ENCODE results near the gene TNFAIP2. TPM values are rescaled to one million over a fixed set of nuclear protein-coding genes. Genes with fewer than 3 reads are reported as not detected.

TNFAIP2 gene
- total RNA-seq, 2 experiments from 2014 or later, result 0.50 to 0.56 TPM

DNA sequence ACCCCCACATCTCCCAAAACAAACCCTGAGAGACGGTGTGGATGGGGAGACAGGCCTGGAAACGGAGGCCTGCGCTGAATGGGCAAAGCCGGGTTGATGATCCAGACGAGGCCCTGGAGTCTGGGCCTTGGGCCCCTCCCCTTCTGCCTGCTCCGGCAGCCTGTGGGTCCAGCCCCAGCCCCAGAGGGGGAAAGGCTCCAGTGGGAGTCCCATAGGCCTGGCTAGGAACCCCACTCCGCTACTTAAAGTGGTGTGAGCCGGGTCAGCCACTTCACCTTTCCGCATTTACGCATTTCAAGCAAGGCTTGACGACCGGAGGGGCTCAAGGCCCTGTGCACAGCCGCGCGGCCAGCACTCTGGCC is 695 bp upstream of the TNFAIP2 start:
- peaks cover 2% of the 10 kb centered on the region for H3K4me1 Mint-ChIP-seq (ENCODE audit: low read depth)
- H3K4me3 Mint-ChIP-seq, result no peak overlapping the region
- ChIA-PET CTCF (no interaction called here), POLR2A (no interaction called here)
- H3K36me3 Mint-ChIP-seq, result no peaks in the 10 kb centered on the region
- peaks cover 21% of the 10 kb centered on the region for H3K27me3 Mint-ChIP-seq
- no peak for DNase-seq
- no peaks in the 10 kb centered on the region for H3K9me3 Mint-ChIP-seq
- intact Hi-C loops (cut with micrococcal nuclease), result no loop called here
- H3K27ac Mint-ChIP-seq, result no peak overlapping the region

DNA sequence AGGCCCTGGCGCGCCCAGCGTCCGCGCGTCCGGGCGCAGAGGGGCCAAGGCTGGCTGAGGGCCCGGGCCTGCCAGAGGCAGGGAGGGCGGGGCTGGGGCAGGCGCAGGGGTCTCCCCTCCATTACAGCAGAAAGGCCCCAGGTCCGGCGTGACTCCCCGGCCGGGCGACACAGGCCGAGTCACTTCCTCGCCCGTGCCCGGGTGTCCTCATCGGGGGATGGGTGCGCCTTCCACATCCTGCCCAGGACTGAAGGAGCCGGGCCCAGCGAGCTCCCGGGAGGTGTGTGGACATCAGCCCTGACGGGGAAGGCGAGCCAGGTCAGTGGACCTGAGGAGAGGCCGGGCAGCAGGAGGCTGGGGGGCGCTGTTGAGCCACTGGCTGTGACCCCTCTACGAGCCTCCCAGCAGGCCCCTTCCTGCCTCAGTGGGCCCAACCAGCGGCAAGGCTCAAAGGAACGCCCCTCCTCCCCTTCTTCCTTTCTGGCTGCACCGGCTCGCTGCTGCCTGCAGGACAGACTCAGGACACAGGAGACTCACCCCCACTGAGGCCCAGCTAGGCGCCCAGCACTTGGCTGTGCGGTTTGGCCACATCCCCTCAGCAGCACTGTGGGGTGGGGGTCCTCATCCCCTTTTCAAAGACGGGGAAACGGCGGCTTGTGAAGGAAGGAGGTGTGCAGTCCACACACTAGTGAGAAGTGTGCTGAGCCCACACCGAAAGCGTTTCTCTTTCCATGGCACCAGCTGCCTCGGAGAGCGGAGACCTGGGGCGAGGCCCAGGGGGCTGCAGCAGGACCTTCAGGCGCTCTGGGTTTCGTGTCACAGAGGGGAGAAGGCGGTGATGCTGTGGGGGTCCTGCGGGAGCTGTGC is 606 bp downstream of the TNFAIP2 start:
- Mint-ChIP-seq H3K9me3 (no peaks in the 10 kb centered on the region), H3K4me3 (no peak overlapping the region), H3K27me3 (peaks cover 21% of the 10 kb centered on the region), H3K4me1 (ENCODE audit: low read depth) (peaks cover 2% of the 10 kb centered on the region), H3K36me3 (no peaks in the 10 kb centered on the region), H3K27ac (no peak overlapping the region)
- POLR2A ChIA-PET, result no interaction called here
- CTCF ChIA-PET, result interaction anchor here (1.0 kb wide), 1 partner anchor 430 kb away, joined by 3 read pairs; no protein-coding TSS in a partner anchor
- no peak for DNase-seq
- intact Hi-C loops (cut with micrococcal nuclease), result no loop called here

DNA sequence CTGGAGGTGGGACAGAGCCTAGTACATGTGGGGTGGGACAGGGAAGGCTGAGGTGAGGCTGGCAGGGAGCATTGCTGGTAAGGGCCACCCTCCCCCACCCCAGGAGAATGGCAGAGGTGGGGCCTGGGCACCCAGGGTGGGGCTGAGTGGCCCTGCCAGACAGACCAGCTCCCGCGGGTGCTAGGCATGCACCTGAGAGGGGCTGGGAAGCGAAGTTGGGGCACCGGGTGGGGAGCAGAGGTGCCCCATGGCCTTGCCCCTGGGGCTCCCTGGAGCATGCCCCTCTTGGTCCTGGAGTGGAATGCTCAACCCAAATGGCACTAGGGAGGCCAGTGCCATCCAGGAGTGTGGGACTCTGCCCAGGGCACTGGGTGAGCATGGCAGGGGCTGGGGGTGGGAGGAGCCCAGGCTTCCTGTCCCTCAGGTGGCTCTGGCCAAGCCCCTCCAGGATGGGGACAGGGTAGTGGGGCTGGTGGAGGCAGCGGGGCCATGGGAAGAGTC is 1.3 kb downstream of the TNFAIP2 start:
- ChIA-PET CTCF (no interaction called here), POLR2A (no interaction called here)
- no peaks in the 10 kb centered on the region for H3K9me3 Mint-ChIP-seq
- intact Hi-C loops (cut with micrococcal nuclease), result no loop called here
- no peak for DNase-seq
- peaks cover 2% of the 10 kb centered on the region for H3K4me1 Mint-ChIP-seq (ENCODE audit: low read depth)
- no peaks in the 10 kb centered on the region for H3K36me3 Mint-ChIP-seq
- peaks cover 26% of the 10 kb centered on the region for H3K27me3 Mint-ChIP-seq
- H3K27ac Mint-ChIP-seq, result no peak overlapping the region
- H3K4me3 Mint-ChIP-seq, result no peak overlapping the region

DNA sequence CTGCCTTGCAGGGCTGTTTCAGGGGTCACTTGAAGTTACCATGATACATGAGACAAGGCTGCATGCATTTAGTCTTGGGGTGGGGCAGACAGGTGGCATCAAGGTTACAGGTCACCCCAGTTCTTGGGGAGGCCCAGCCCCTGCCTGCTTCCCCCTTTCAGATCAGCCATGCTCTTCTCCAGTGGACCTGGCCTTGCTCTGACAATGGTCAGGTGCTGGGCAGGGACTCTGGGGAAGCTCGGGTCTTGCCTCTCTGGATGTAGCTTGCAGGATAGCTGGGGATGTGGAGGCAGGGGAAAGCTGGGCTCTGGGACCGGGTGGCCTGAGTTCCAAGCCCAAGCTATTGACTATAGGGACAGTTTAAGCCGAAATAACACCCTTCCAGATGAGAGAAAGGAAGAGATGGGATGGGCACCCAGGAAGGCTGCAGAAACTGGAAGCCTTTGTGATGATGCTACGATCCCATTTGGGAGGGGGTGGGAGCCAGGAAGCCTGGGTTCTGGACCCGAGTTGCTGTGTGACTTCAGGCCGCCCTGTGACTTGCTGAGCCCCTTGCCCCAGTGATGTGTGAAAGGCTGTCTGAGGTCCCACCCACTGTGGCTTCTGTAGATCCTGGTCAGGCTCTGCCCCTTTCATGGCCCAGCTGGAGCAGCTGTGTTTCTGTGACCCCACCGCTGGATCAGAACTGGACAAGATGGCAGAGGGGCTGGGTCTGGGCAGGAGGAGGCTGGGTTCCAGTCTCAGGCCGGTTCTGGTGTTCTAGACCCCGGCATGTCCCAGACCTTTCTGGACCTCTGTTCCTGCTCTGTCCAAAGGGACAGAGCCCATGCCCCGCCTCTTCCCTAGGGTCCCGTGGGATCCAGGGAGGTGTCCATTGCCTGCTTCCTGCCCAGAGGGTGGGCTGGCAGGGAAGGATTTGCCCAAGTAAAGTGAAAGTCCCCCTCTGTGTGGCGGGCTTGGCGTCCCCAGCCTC is 2.1 kb downstream of the TNFAIP2 start:
- CTCF ChIA-PET, result interaction anchor here (0.6 kb wide), 1 partner anchor 657 kb away, joined by 3 read pairs; no protein-coding TSS in a partner anchor
- H3K27me3 Mint-ChIP-seq, result peaks cover 21% of the 10 kb centered on the region
- POLR2A ChIA-PET, result no interaction called here
- no peaks in the 10 kb centered on the region for H3K9me3 Mint-ChIP-seq
- H3K27ac Mint-ChIP-seq, result no peak overlapping the region
- intact Hi-C loops (cut with micrococcal nuclease), result no loop called here
- H3K36me3 Mint-ChIP-seq, result no peaks in the 10 kb centered on the region
- no peak overlapping the region for H3K4me3 Mint-ChIP-seq
- H3K4me1 Mint-ChIP-seq (ENCODE audit: low read depth), result peaks cover 2% of the 10 kb centered on the region
- DNase-seq, result no peak

DNA sequence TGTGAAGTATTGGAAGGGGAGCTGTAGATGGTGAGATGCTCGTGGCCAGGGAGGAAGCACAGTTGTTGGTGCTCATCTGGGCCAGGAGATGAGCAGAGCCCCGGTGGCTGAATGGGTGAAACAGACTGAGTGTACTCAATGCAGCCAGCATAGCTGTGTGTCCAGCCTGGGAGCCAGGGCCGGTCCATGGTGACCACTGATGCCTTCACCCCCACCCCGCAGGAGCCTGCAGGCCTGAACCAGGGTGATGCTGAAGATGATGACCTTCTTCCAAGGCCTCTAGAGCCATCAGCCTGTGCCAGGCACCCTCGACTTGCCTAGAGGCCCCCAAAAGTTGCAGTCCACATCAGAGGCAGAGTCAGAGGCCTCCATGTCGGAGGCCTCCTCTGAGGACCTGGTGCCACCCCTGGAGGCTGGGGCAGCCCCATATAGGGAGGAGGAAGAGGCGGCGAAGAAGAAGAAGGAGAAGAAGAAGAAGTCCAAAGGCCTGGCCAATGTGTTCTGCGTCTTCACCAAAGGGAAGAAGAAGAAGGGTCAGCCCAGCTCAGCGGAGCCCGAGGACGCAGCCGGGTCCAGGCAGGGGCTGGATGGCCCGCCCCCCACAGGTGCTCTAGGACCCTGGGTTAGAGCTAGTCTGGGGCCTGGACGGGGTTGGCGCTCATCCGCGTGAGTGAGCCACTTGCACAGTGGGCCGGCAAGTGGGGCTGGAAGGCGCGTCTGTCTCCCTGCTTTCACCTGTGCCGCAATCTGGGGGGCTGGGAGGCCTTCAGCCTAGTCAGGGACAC is 3.0 kb downstream of the TNFAIP2 start:
- no peak for DNase-seq
- Mint-ChIP-seq H3K4me1 (ENCODE audit: low read depth) (peaks cover 2% of the 10 kb centered on the region), H3K36me3 (no peaks in the 10 kb centered on the region), H3K4me3 (no peak overlapping the region), H3K9me3 (no peaks in the 10 kb centered on the region), H3K27ac (no peak overlapping the region), H3K27me3 (peaks cover 19% of the 10 kb centered on the region)
- ChIA-PET POLR2A (no interaction called here), CTCF (interaction anchor here (0.7 kb wide), 1 partner anchor 22 kb away, joined by 4 read pairs; no protein-coding TSS in a partner anchor)
- intact Hi-C loops (cut with micrococcal nuclease), result no loop called here

DNA sequence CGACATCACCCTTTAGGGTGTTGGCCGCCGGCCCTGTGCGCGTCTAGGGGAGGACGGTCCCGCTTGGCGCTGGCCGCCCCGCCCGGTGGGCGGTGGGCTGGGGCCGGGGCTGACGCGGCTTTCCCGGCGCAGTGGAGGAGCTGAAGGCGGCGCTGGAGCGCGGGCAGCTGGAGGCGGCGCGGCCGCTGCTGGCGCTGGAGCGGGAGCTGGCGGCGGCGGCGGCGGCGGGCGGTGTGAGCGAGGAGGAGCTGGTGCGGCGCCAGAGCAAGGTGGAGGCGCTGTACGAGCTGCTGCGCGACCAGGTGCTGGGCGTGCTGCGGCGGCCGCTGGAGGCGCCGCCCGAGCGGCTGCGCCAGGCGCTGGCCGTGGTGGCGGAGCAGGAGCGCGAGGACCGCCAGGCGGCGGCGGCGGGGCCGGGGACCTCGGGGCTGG is 3.6 kb downstream of the TNFAIP2 start:
- no peaks in the 10 kb centered on the region for H3K9me3 Mint-ChIP-seq
- ChIA-PET POLR2A (no interaction called here), CTCF (interaction anchor here (0.7 kb wide), 1 partner anchor 22 kb away, joined by 4 read pairs; no protein-coding TSS in a partner anchor)
- H3K4me1 Mint-ChIP-seq (ENCODE audit: low read depth), result peaks cover 2% of the 10 kb centered on the region
- no peaks in the 10 kb centered on the region for H3K36me3 Mint-ChIP-seq
- H3K4me3 Mint-ChIP-seq, result no peak overlapping the region
- intact Hi-C loops (cut with micrococcal nuclease), result no loop called here
- no peak overlapping the region for H3K27ac Mint-ChIP-seq
- no peak for DNase-seq
- peaks cover 15% of the 10 kb centered on the region for H3K27me3 Mint-ChIP-seq

DNA sequence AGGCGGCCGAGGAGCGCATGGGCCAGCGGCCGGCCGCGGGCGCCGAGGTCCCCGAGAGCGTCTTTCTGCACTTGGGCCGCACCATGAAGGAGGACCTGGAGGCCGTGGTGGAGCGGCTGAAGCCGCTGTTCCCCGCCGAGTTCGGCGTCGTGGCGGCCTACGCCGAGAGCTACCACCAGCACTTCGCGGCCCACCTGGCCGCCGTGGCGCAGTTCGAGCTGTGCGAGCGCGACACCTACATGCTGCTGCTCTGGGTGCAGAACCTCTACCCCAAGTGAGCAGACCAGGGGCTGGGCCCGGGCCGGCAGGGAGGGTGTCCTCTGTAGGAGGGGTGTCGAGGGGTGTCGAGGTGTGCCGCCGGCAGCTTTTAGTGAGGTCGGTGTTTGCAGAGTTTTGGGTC is 4.1 kb downstream of the TNFAIP2 start:
- H3K9me3 Mint-ChIP-seq, result no peaks in the 10 kb centered on the region
- ChIA-PET POLR2A (no interaction called here), CTCF (interaction anchor here (0.7 kb wide), 1 partner anchor 23 kb away, joined by 4 read pairs; no protein-coding TSS in a partner anchor)
- no peaks in the 10 kb centered on the region for H3K36me3 Mint-ChIP-seq
- intact Hi-C loops (cut with micrococcal nuclease), result no loop called here
- peaks cover 11% of the 10 kb centered on the region for H3K27me3 Mint-ChIP-seq
- no peak for DNase-seq
- H3K4me1 Mint-ChIP-seq (ENCODE audit: low read depth), result peaks cover 2% of the 10 kb centered on the region
- H3K4me3 Mint-ChIP-seq, result no peak overlapping the region
- no peak overlapping the region for H3K27ac Mint-ChIP-seq

DNA sequence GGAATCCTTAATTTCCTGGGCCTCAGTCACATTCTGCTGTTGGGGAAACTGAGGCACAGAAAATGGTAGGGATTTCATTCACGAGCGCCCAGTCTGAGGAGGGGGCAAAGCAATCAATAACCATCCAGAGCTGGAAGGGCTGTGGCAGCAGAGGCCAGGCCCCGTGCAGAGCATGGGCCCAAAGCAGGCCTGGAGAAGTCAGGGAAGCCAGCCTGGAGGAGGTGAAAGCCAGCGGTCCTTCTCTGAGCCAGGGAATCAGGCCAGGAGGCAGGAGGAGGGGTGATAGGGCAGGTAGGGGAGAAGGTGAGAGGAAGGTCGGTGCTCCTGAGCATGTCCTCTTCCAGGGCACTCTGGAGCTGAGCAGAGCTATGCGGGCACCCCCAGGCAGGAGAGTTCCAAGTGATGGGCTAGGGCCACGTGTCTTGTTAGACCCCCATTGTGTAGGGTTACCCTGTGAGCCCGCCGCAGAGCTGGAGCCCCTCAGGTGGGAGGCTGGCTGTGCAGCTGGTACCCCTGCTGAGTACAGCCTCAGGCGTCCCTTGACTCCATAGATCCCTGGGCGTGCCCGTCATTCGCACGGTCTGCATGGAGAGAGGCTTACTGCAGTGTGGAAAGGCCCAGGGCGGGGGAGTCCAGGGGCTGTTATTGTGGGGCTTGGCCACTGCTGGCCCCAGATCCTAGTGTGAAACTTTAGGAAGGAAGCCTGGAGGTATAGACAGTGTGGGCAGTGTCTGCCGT is 4.8 kb downstream of the TNFAIP2 start:
- no peaks in the 10 kb centered on the region for H3K9me3 Mint-ChIP-seq
- intact Hi-C loops (cut with micrococcal nuclease), result no loop called here
- H3K27ac Mint-ChIP-seq, result no peak overlapping the region
- no peak overlapping the region for H3K4me3 Mint-ChIP-seq
- peaks cover 2% of the 10 kb centered on the region for H3K4me1 Mint-ChIP-seq (ENCODE audit: low read depth)
- ChIA-PET POLR2A (no interaction called here), CTCF (no interaction called here)
- DNase-seq, result no peak
- H3K36me3 Mint-ChIP-seq, result no peaks in the 10 kb centered on the region
- peaks cover 11% of the 10 kb centered on the region for H3K27me3 Mint-ChIP-seq

DNA sequence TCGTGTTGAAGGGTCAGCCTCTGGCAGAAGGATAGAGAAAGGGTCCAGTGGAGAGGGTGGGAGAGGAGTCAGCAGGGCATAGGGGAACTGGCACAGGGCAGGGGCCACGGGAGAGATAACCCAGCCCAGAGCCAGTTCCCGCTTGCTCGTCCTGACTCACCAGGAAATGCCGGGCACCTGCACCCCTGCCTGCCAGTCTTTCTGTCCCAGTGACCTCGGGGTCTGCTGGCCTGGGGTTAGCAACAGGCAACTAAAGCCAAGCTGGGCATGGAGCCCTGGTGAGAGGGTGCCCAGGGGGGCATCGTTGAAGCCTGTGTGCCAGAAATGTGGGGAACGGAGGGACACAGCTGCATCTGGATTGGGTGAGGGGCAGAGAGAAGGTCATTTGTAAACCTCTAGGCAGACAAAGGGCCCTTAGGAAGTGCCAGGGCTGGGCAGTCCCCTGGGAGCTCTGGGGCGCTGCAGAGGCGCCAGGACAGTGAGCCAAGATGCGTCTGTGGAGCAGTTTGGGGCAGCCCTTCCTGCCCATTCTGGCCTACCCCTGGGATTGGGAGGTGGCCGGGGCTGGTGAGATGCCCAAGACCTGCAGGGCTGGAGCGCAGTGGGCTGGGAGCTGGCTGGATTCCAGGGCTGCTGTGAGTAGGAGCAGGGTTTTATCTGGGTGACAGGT is 5.5 kb downstream of the TNFAIP2 start:
- H3K27me3 Mint-ChIP-seq, result peaks cover 11% of the 10 kb centered on the region
- H3K9me3 Mint-ChIP-seq, result no peaks in the 10 kb centered on the region
- no peak overlapping the region for H3K27ac Mint-ChIP-seq
- CTCF ChIA-PET, result interaction anchor here (0.5 to 2.7 kb wide), 2 partner anchors 24 to 56 kb away, joined by 4 to 12 read pairs; no protein-coding TSS in a partner anchor
- DNase-seq, result no peak
- peaks cover 2% of the 10 kb centered on the region for H3K4me1 Mint-ChIP-seq (ENCODE audit: low read depth)
- intact Hi-C loops (cut with micrococcal nuclease), result no loop called here
- H3K36me3 Mint-ChIP-seq, result no peaks in the 10 kb centered on the region
- POLR2A ChIA-PET, result no interaction called here
- no peak overlapping the region for H3K4me3 Mint-ChIP-seq

DNA sequence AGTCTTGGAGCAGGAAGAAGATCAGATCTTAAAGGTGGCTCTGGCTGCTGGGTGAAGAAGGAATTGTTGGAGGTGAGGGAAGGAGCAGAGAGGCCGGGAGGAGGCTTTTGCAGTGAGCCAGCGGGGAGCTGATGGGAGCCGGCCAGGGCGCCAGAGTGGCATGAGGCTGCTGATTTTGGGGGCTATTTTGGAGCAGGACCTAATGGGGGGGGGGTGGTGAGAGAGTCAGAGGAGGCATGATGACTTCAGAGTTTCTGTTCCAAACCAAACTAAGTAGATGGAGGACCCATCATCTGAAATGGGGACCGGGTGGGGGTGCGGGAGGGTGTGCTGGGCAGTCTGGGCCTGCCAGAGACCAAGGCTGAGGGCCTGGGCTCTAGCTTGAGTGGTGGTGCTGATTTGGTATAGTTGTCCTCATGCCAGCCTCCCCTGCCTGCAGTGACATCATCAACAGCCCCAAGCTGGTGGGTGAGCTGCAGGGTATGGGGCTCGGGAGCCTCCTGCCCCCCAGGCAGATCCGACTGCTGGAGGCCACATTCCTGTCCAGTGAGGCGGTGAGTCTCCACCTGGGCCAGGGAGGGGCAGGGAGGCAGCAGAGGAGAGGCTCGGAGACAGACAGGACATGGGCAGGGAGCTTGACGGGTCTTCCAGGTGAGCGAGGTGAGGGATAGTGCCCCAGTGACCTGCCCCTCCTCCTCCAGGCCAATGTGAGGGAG is 6.2 kb downstream of the TNFAIP2 start:
- Mint-ChIP-seq H3K4me1 (ENCODE audit: low read depth) (no peaks in the 10 kb centered on the region), H3K27ac (no peak overlapping the region), H3K9me3 (no peaks in the 10 kb centered on the region), H3K27me3 (peaks cover 5% of the 10 kb centered on the region), H3K4me3 (no peak overlapping the region), H3K36me3 (no peaks in the 10 kb centered on the region)
- CTCF ChIA-PET, result interaction anchor here (0.5 to 2.7 kb wide), 2 partner anchors 25 to 55 kb away, joined by 4 to 12 read pairs; no protein-coding TSS in a partner anchor
- no peak for DNase-seq
- intact Hi-C loops (cut with micrococcal nuclease), result no loop called here
- POLR2A ChIA-PET, result no interaction called here
